ENCODE results near the gene IHH.

DNA sequence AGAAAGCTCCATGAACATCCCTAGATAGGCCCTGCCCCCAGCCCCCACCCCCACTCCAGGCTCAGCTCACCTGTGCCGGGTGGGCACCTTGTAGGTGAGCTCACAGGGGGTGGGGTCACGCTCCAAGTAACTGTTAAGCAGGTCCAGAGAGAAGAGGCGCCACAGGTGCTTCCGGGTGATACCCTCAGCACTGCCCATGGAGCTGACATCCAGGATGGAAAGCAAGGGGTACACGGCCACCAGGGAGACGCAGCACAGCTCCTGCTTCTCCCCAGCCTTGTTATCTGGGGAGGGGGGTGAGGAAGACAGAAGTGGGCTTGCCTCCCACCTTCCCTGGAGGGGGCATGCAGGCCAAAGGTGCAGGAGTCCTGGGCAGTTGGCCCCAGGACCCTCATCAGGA, 41.3 kb downstream of the IHH start:
- TF ChIP-seq POLR2A (IDR thresholded peaks at IDR 0.05; ENCODE audit: low read length) (no peak), GATA1 (IDR thresholded peaks at IDR 0.05; ENCODE audit: low read depth, low read length) (no peak)
